Measurements from ENCODE around the gene RAB1B.

DNA sequence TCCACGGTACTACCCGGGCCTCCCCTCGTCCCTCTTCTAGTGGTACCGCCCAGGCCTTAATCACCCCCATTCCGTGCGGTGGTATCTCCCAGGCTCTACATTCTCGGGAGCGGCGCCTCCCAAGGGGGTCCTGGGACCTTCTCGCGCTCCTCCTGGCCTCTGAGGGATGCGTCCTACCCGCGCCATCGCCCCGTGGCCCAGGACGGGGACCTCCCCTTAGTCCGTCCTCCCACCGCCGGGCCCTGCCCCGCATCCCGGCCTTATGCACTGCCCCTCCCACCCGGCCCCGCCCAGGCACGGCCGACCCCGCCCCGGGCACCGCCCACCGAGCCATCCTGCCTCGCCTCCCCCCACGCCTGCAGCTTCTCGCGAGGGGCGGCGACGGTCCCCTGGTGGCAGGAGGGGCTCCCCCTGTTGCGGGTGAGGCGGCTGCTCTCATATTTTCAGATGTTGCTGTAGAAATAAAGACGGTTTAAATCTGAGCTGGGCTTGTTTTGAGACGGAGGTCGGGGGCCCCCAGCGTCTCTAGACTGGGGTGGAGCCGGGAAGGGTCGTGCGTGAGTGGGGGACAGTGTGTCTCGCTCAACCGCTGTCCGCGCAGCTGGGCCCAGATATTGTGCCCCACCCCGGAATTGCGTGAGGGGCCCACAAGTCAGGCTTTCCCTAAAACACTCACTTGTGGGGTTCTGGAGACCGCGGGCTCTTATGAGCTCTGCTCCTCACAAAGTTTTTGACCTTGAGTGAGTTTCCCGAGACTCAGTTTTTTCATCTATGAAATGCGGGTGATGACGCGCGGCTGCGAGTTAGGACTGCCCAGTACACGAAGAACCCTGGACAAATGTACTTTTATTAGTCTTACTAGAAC lies 828 bp upstream of the RAB1B start:
- TF ChIP-seq, protein P1, sequence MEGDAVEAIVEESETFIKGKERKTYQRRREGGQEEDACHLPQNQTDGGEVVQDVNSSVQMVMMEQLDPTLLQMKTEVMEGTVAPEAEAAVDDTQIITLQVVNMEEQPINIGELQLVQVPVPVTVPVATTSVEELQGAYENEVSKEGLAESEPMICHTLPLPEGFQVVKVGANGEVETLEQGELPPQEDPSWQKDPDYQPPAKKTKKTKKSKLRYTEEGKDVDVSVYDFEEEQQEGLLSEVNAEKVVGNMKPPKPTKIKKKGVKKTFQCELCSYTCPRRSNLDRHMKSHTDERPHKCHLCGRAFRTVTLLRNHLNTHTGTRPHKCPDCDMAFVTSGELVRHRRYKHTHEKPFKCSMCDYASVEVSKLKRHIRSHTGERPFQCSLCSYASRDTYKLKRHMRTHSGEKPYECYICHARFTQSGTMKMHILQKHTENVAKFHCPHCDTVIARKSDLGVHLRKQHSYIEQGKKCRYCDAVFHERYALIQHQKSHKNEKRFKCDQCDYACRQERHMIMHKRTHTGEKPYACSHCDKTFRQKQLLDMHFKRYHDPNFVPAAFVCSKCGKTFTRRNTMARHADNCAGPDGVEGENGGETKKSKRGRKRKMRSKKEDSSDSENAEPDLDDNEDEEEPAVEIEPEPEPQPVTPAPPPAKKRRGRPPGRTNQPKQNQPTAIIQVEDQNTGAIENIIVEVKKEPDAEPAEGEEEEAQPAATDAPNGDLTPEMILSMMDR (IDR thresholded peaks at IDR 0.05; ENCODE audit: borderline replicate concordance, extremely low read depth, low read length, poor library complexity, severe bottlenecking): peak; percentile 37
- no peak for TF ChIP-seq EZH2 (IDR thresholded peaks at IDR 0.05; ENCODE audit: borderline replicate concordance, low read depth, low read length, severe bottlenecking)

All from DND-41 (cell line).